Measurements from ENCODE around the gene OR7A10. TPM values are rescaled to one million over a fixed set of nuclear protein-coding genes. Genes with fewer than 3 reads are reported as not detected.

OR7A10 gene
- total RNA-seq, result not detected

GRCh38 chr19:14848822-14849221 is at the start of gene OR7A10:
OR7A10 (minus strand) TSS chr19:14848922; CDS start chr19:14841877, 7,045 bp downstream.

GRCh38 chr19:14886032-14886431 is 37.3 kb upstream of the OR7A10 start, which contains the start of gene OR7A17:
OR7A17 (minus strand) TSS chr19:14886132; CDS start chr19:14881355, 4,777 bp downstream.

GRCh38 chr19:14835011-14835410 is 13.7 kb downstream of the OR7A10 start, which contains the start of the genes OR7A5 and OR7C1:
OR7A5 (minus strand) TSS chr19:14835185; CDS start chr19:14828241, 6,944 bp downstream.
OR7C1 (minus strand) TSS chr19:14835185; CDS start chr19:14800136, 35,049 bp downstream.

Other genes with a start within 250 kb of the OR7A10 start
- gene ADGRE3, start 174.1 kb downstream of the OR7A10 start, total RNA-seq, result 0.16 TPM
- gene ZNF333, start 158.9 kb downstream of the OR7A10 start, total RNA-seq, result 74.8 TPM
- gene ADGRE2, start 70.4 kb downstream of the OR7A10 start, total RNA-seq, result 0.49 TPM
- not detected for gene OR7A5, start 13.7 kb downstream of the OR7A10 start, total RNA-seq
- gene OR7C1, start 13.7 kb downstream of the OR7A10 start, total RNA-seq, result under 0.01 TPM
- not detected for gene OR7A17, start 37.2 kb upstream of the OR7A10 start, total RNA-seq
- gene OR7C2, start 92.6 kb upstream of the OR7A10 start, total RNA-seq, result not detected
- 12.4 TPM for gene SLC1A6, start 130.9 kb upstream of the OR7A10 start, total RNA-seq
- 0.27 TPM for gene CASP14, start 200.6 kb upstream of the OR7A10 start, total RNA-seq
- gene OR1I1, start 233.3 kb upstream of the OR7A10 start, total RNA-seq, result not detected

Data from camera-type eye (tissue), 1 donor.